Stimulated activated CD4-positive, alpha-beta T cell treated with anti-CD3 and anti-CD28 coated beads, TNF-alpha, amount 100 ng/mL, for 1 hour (primary cell): Measurements from ENCODE around the gene SLAMF8.
A peak's percentile ranks its signal among the peaks of the same experiment; 100 is the strongest.

Experiments used
- DNase-seq, 3 donors: peaks; one replicate each; pipeline ENCODE4 v3.0.0-alpha.2; 2020; ENCODE audit warnings: low read depth in 3 of 3, low spot score in 1 of 3

The SLAMF8 gene

GRCh38 chr1:159826441-159827101, at the start of gene SLAMF8:
SLAMF8 (plus strand) TSS chr1:159826873; CDS start chr1:159826899, 26 bp downstream.
- DNase-seq = no peak

- DNase-seq = no peak
Measured at GRCh38 chr1:159778266-159778665, 48.4 kb upstream of the SLAMF8 start.

GRCh38 chr1:159779403-159779851, 47.2 kb upstream of the SLAMF8 start:
- no peak for DNase-seq

DNA sequence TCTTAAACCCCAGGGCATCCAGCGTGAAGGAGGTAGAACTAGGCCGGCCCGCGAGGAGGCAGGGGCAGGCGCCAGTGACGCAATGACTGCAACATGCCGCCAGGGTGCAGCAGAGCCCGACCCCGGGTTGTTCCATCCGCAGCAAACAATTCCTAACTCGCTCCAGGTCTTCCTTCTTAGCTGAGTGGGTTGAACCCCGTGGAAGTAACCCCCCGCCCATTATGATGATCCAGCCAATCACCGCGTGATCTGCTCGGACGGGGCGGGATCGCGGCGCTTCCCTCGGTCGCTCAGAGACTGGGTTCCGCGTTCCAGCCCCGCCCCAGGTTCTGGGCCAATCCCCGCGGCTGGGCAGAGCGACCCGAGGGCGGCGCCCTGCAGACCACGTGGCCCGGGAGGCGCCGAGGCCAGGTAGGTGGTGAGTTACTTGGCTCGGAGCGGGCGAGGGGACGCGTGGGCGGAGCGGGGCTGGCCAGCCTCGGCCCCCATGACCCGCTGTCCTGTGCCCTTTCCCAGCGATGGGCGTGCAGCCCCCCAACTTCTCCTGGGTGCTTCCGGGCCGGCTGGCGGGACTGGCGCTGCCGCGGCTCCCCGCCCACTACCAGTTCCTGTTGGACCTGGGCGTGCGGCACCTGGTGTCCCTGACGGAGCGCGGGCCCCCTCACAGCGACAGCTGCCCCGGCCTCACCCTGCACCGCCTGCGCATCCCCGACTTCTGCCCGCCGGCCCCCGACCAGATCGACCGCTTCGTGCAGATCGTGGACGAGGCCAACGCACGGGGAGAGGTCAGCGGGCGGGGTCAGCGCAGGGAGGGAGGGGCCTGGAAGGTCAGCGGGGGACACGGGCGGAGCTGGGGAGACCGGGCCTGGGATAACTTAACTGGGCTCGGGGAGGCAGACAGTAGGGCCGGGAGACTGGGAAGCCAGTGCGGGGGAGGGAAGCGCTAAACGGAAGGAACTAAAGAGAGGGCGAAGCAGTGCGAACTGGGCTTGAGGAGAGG, 45.8 kb upstream of the SLAMF8 start, which contains the start of gene DUSP23:
Gene DUSP23, plus strand, starts transcription at position 380 of the 1,000 bp plus-strand sequence. Its CDS starts 139 bp downstream, at position 519.
- DNase-seq = peak; percentile 89 to 92 (median 91)

- no peak for DNase-seq
Measured at GRCh38 chr1:159781992-159782391, 44.7 kb upstream of the SLAMF8 start.

DNA sequence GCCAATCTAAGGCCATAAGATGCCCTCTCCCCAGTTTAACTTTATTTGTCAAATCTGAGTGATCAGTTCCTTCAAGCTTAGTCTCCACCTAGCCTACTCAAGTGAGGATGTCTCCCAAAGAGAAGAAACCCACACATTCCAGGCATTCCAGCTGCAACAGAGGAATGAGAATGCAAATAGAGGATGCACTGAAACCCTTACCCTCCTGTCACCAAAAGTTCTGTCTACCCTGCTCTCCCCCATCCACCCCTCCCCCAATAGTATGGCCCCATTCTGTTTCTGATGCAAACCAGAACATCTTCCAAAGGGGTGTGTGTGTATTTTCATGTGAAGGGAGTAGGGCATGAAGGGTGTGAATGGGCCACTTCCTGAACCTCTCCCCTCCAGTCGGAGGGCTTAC, 42.9 kb upstream of the SLAMF8 start:
- no peak for DNase-seq

- no peak for DNase-seq
Measured at GRCh38 chr1:159786465-159786864, 40.2 kb upstream of the SLAMF8 start.

DNA sequence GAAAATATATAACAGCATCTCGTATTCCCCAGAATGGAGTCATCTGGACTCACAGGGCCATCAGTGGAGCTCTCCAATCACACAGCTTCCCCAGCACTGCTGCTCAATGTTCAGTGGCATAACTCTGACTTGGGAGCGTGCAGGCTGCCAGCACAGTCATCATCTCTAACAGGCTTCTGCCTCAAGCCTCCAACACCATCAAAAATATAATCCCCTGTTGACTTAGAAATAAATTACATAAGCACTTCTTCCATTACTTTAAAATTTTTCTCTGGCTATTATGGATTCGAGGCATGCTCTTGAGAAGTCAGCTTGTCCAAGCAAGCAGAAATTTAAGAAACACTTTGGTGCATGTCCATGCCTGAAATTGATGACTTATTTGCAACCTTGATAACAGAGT, 39.7 kb upstream of the SLAMF8 start:
- no peak for DNase-seq

GRCh38 chr1:159790237-159790917, 36.3 kb upstream of the SLAMF8 start:
- no peak for DNase-seq

DNA sequence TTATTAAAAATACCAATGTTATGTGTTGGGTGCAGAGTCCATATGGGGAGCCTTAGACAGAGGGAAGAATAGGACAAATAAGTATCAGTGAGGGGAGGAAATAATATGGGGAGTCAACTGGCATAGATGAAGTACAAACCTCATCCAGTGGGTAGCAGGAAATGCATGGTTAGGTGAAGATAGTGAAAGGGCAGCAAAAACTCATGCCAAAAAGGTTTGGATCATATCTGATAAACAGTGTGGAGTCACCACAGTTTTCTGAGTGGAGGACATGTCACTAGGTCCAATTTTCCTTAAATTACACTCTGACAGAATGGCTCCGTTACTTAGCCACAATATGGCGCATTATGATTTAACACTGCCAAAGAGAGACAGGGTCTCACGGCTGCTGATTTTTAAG, 35.6 kb upstream of the SLAMF8 start:
- no peak for DNase-seq

GRCh38 chr1:159791461-159791860, 35.2 kb upstream of the SLAMF8 start:
- no peak for DNase-seq

- no peak for DNase-seq
Measured at GRCh38 chr1:159795534-159795933, 31.1 kb upstream of the SLAMF8 start.

DNA sequence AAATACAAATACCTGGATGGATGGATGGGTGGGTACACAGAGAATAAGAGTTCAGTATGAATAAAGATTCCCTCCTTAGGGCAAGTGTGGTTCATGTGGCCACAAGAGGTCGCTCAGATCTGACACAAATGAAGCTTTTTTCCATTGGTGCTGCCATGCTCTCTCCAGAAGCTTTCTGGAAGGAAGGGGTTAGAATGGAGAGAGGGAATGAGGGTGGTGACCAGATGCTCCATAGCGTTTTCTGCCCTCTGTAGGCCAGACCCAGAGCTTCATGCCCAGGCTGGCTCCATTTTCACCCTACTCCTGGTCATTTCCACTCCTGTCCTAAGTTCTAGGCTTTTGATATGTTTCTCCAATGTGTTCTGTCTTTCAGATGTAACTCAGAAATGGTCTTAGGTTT, 27.8 kb upstream of the SLAMF8 start:
- no peak for DNase-seq

DNA sequence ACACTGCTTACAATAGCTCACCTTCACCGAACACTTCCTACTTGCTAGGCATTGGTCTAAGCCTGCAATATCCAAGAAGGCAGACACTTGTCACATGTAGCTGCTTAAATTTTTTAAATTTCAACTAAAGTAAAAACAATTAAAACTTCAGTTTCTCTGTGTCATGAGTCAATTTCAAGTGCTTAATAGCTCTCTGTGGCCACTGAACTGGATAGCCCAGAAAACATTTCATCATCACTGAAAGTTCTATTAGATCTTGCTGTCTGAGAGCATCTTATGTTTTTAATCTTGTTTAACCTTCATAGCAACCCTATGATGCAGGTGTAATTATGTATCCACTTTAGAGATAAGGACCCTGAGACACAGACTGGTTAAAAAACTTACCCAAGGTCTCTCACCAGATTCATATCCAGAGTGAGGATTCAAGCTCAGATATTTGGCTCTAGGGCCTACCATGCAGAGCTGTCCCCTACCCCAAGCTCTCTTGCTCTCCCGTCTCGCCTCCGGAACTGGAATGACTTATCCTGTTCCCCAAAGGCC, 27.2 kb upstream of the SLAMF8 start:
- DNase-seq = no peak

DNA sequence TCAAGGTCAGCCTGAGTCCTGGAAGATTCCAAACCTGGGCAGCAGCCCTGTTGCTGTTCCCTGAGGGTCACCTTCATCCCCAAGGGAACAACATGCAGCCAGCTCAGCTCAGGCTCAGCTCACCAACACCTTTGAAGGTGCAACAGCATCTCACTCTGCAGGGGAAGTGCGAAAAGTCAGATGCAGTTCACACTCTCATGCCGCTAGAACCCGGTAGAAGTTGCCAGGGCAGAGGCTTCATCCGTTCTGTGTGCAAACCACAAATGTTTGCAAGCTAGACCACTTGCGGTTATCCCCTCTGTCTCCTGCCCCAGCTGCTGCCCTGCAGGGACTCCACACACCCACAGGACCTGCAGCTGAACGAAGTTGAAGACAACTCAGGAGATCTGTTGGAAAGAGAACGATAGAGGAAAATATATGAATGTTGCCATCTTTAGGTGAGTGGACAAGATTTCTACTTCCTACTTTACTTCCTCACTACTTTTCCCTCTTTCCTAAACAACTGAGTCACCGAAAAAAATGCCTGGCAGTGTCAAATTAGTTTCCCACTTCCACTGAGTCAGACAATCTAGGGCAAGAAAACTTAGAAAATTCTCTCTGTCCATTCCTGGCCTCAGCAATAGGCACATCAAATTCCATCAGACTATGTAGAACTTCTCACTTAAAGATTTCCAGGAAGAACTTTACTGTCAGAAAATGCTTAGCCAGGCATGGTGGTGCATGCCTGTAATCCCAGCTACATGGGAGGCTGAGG, 26.3 kb upstream of the SLAMF8 start:
- DNase-seq = no peak

GRCh38 chr1:159802111-159802510, 24.6 kb upstream of the SLAMF8 start, which contains the start of gene FCRL6:
FCRL6 (plus strand) TSS chr1:159802360; CDS start chr1:159802425, 65 bp downstream.
- DNase-seq = no peak

GRCh38 chr1:159803956-159804689, 22.6 kb upstream of the SLAMF8 start:
- no peak for DNase-seq

DNA sequence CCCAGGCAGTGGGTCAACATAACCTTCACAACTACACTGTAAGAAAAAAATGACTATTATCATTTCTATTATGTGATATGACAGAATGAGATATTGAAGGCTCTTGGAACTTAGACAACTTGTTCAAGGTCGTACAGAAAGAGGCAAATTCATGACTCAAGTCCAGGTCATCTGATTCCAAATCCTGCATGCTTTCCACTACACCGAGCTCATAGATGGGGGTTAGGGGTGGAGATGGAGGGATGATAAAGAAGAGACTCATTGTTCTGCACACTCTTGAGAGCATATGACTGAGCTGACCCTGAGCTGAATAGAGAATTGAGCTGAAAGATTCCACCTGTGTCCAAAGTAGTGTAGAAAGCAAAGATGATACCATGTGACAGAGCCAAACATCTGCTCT, 21.7 kb upstream of the SLAMF8 start:
- no peak for DNase-seq

DNA sequence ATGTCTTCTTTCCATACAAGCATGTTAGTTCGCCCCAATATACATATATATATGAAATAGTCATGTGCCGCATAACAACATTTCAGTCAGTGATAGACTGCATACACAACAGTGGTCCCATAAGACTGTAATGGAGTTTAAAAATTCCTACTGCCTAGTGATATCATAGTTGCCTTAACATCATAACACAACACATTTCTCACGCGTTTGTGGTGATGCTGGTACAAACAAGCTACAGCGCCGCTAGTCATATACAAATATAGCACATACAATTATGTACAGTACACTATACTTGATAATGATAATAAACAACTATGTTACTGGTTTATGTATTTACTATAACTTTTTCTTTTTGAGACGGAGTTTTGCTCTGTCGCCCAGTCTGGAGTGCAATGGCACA, 10.7 kb upstream of the SLAMF8 start:
- DNase-seq = no peak
